ENCODE results near the gene CLCNKA. TPM values are rescaled to one million over a fixed set of nuclear protein-coding genes. Genes with fewer than 3 reads are reported as not detected.

The CLCNKA gene
- total RNA-seq, 1 donor from 2014 or later, result not detected

DNA sequence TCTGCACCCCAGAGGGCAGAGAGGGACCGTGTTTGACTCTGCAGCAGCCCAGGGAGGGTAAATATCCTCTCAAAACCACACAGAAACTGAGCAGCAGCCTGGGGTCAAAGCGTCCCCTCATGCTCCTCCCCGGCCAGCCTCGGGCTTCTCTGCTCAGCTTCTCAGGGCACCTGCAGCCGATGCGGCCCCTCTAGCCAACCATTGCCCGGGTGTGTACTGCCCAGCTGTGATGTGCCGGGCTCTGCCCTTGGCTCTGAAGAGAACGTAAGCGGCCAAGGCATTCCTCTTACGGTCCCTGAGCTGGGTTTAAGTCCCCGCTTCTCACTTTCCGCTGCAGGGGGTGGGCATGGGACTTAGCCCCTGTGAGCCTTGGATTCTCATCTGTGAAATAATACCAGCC lies 46.1 kb downstream of the CLCNKA start:
- Mint-ChIP-seq H3K4me1 (ENCODE audit: low read depth) (peaks cover 24% of the 10 kb centered on the region), H3K4me3 (ENCODE audit: low read depth) (no peak overlapping the region), H3K9me3 (no peaks in the 10 kb centered on the region), H3K36me3 (ENCODE audit: low read depth) (no peaks in the 10 kb centered on the region), H3K27ac (no peak overlapping the region), H3K27me3 (ENCODE audit: low read depth) (peaks cover 32% of the 10 kb centered on the region)
- intact Hi-C loops (cut with micrococcal nuclease), result no loop called here
- DNase-seq (ENCODE audit: low spot score), result no peak

DNA sequence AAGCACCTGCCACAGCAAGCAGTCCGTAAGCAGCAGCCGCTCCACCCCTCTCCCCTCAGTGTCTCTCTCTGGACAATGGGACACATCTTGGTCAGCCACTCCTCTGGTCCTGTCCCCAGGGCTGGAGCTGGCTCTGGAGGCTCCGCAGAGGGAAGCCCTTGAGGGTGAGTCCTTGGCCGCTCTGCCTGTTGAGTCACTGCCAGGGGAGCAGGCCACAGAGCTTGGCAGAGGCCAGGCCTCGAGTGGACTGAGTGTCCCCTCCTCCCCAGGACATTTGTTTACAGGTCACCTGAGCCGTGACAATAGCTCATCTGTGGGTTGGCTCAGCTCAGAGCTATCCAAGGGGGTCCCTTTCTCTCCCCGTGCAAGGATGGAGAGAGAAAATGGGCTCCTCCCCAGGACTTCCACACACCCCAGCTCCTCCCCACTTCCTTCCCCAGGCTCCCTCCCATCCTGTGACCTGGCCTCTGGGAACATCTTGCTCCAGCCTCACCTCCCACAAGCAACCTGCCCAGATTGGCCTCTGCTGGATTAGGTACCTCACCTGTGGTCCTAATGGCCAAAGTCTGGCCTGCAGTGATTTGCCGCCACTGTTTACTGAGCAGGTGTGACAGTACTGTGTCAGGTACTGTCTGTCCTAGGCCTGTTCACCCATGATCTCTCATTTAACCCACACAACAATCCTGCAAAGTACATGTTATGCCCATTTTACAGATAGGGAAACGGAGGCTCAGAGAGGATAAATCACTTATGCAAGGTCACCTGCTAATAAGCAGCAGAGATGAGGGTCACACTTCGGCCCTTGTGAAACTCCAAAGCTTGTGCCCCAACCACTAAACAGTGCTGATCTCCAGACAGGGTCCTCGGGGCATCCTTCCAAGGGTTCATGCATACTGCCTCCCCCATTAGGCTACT lies 46.8 kb downstream of the CLCNKA start:
- no peaks in the 10 kb centered on the region for H3K36me3 Mint-ChIP-seq (ENCODE audit: low read depth)
- intact Hi-C loops (cut with micrococcal nuclease), result no loop called here
- H3K4me3 Mint-ChIP-seq (ENCODE audit: low read depth), result no peak overlapping the region
- H3K9me3 Mint-ChIP-seq, result no peaks in the 10 kb centered on the region
- no peak for DNase-seq (ENCODE audit: low spot score)
- H3K4me1 Mint-ChIP-seq (ENCODE audit: low read depth), result peaks cover 23% of the 10 kb centered on the region
- no peak overlapping the region for H3K27ac Mint-ChIP-seq
- peaks cover 32% of the 10 kb centered on the region for H3K27me3 Mint-ChIP-seq (ENCODE audit: low read depth)

DNA sequence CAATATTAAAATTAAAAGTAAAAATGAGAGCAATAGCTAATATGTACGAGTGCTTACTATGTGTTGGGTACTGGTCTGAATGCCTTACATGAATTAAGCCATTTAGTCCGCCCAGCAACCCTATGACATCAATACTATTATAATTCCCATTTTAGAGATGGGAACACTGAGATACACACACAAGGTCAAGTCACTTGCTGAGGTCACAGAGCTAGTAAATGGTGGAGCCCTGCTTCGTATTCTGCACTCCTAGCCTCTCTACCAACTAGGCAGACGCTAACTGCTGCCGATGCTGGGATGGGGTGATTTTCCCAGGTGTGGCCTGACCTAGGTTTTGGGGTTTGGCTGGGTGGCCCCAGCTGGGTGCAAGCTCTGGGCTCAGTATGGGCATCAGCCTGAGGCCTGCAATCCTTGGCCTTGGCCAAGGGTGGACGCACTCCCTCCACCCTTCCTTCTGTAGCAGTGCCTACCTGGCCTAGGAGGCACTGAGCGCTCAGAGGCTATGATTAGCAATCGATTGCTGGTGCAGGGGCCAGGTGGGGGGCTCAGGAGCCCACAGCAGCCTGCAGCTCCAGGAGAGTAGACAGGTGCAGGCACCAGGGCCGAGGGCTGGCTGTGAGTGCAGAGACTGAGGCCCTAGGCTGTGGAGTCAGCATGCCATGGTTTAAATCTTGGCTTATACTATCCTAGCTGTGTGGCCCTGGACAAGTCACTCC lies 49.0 kb downstream of the CLCNKA start:
- H3K4me1 Mint-ChIP-seq (ENCODE audit: low read depth), result peaks cover 18% of the 10 kb centered on the region
- peaks cover 23% of the 10 kb centered on the region for H3K27me3 Mint-ChIP-seq (ENCODE audit: low read depth)
- no peaks in the 10 kb centered on the region for H3K36me3 Mint-ChIP-seq (ENCODE audit: low read depth)
- no peak overlapping the region for H3K27ac Mint-ChIP-seq
- DNase-seq (ENCODE audit: low spot score), result no peak
- intact Hi-C loops (cut with micrococcal nuclease), result no loop called here
- no peak overlapping the region for H3K4me3 Mint-ChIP-seq (ENCODE audit: low read depth)
- no peaks in the 10 kb centered on the region for H3K9me3 Mint-ChIP-seq

DNA sequence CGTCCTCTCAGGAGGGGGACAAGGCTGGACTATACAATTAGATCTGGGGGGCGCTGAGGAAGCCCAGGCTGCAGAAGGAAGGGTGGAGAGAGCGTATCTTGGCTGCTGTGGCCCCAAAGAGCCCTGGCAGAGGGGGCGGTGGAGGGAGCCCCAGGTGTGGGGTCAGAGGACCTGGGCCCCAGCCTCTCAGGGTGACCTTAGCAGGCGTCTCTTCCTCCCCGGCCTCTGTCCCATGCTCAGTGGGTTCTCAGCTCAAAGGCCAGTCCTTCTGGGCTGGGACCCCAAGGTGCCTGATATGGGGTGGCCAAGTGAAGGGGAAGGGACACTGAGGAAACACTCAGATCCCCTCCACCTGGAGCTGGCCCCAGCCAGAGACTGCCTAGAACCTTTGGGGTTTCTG lies 49.8 kb downstream of the CLCNKA start:
- Mint-ChIP-seq H3K4me1 (ENCODE audit: low read depth) (peaks cover 18% of the 10 kb centered on the region), H3K36me3 (ENCODE audit: low read depth) (no peaks in the 10 kb centered on the region), H3K9me3 (no peaks in the 10 kb centered on the region), H3K27me3 (ENCODE audit: low read depth) (peaks cover 25% of the 10 kb centered on the region), H3K27ac (no peak overlapping the region), H3K4me3 (ENCODE audit: low read depth) (no peak overlapping the region)
- no peak for DNase-seq (ENCODE audit: low spot score)
- intact Hi-C loops (cut with micrococcal nuclease), result no loop called here

DNA sequence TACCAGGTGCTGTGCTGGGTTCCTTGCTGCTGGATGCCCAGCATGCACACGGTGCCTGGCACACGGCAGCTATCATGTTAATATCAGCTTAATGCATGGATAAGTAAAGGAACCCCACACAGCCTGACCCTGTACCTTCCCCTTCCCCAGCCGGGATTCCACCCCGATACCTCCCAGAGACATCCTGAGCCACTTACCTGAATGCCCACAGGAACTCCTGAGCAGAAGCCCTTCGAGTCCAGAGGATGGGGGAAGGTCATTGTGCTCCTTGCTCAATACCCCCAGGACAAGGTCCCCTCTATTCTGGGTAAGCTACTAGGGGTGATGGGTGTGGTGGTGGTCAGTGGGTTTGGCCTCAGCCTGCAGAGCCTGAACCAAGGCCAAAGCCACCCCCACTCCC lies 50.3 kb downstream of the CLCNKA start:
- Mint-ChIP-seq H3K4me3 (ENCODE audit: low read depth) (no peak overlapping the region), H3K36me3 (ENCODE audit: low read depth) (no peaks in the 10 kb centered on the region), H3K9me3 (no peaks in the 10 kb centered on the region), H3K4me1 (ENCODE audit: low read depth) (peaks cover 18% of the 10 kb centered on the region), H3K27me3 (ENCODE audit: low read depth) (peaks cover 25% of the 10 kb centered on the region), H3K27ac (no peak overlapping the region)
- intact Hi-C loops (cut with micrococcal nuclease), result no loop called here
- no peak for DNase-seq (ENCODE audit: low spot score)

DNA sequence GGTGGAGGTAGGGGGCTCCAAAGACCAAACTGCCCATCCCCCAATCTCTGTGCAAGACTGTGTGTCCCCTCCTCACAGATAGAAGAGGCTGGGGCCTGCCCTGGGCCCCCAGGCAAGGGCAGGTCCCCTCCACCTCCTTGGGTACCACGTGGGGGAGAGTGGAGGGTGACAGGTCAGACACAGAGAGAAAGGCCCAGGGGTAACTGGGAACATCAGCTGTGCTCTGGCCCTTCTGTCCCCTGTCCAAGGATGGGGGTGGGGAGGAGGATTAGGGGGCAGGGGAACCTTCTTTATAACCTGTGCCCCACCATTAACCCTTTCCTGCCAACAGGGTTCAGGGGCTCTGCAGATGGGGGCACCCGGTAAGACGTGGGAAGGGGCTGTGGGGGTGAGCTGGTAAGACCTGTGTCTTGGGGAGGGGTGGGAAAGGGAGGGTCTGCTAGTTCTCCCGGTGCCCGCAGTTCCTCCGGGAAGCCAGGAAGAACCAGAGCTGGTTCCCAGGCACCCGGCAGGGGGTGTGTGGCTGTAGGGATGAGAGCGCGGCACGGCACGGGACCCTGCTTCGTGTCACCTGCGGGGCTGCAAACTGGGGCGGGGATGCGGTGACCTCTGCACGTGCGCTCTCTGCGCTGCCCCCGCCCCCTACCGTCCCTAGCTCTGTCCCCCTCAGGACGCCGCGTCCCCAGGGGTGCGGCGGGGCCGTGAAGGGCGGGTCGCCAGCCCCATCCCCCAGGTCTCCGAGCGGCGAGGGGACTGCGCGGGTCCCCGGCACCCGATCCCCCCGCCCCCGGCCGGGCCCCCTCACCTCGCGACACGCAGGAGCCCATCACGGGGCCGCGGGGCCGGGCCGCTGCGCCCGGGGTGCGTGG lies 51.0 kb downstream of the CLCNKA start:
- no peak for DNase-seq (ENCODE audit: low spot score)
- intact Hi-C loops (cut with micrococcal nuclease), result no loop called here
- H3K9me3 Mint-ChIP-seq, result no peaks in the 10 kb centered on the region
- H3K4me3 Mint-ChIP-seq (ENCODE audit: low read depth), result peak overlapping the region; percentile 17
- H3K27ac Mint-ChIP-seq, result no peak overlapping the region
- H3K4me1 Mint-ChIP-seq (ENCODE audit: low read depth), result peaks cover 18% of the 10 kb centered on the region
- no peaks in the 10 kb centered on the region for H3K36me3 Mint-ChIP-seq (ENCODE audit: low read depth)
- peaks cover 20% of the 10 kb centered on the region for H3K27me3 Mint-ChIP-seq (ENCODE audit: low read depth)

DNA sequence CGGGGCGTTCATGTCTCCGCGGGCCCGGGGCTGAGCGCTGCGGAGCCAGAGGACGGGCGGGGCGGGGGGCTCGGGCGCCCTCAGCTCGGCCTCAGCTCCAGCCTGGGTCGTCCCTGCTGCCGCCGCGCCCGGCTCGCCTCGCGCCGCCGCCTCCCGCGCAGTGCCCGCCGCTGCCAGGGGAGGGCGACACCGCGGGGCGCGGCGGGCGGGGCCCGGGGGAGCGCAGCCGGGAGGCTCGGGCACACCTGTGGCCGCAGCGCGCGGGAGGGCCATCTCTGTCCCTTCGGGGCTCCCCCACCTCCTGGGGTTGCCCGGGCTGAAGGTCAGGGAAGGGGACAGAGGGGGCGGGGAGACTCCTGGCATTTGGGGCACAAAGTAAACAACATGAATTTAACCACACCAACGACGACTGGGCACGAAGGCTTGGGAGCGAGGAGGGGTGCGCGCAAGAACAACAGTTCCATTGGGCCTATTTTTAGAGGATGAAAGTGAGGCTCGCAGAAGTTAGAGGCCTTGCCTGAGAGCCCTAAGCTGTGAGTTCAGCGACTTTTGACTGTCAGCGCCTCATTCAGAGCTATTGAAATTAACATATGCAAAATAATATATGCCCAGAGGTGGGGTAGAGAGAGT lies 51.8 kb downstream of the CLCNKA start, which contains the start of gene FAM131C:
Gene FAM131C (minus strand): TSS at position 162 of the 630 bp plus-strand sequence. CDS start 209 bp downstream, outside the sequence.
- peaks cover 18% of the 10 kb centered on the region for H3K4me1 Mint-ChIP-seq (ENCODE audit: low read depth)
- H3K27me3 Mint-ChIP-seq (ENCODE audit: low read depth), result peaks cover 20% of the 10 kb centered on the region
- H3K9me3 Mint-ChIP-seq, result no peaks in the 10 kb centered on the region
- no peaks in the 10 kb centered on the region for H3K36me3 Mint-ChIP-seq (ENCODE audit: low read depth)
- intact Hi-C loops (cut with micrococcal nuclease), result no loop called here
- peak; percentile 22 for DNase-seq (ENCODE audit: low spot score)
- H3K4me3 Mint-ChIP-seq (ENCODE audit: low read depth), result peak within 1 kb of the TSS; percentile 65
- H3K27ac Mint-ChIP-seq, result peak within 1 kb of the TSS; percentile 18

DNA sequence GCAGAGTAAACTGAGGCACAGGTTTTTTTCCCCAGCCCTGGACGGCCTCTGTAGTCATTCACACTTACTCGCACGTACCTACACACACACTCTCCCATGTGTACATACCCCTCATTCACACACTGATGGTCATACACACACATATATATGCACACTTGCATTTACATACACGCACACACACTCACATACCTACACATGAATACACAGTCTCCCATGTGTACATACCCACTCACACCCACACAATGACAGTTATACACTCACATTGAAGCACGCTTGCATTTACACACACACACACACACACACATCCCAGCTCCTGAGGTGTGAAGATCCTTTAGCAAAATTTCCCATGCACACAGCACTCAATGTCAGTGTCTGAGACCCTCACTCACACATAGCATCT lies 52.4 kb downstream of the CLCNKA start:
- no peak overlapping the region for H3K27ac Mint-ChIP-seq
- no peak for DNase-seq (ENCODE audit: low spot score)
- H3K4me3 Mint-ChIP-seq (ENCODE audit: low read depth), result peak overlapping the region; percentile 65
- no peaks in the 10 kb centered on the region for H3K9me3 Mint-ChIP-seq
- H3K4me1 Mint-ChIP-seq (ENCODE audit: low read depth), result peaks cover 24% of the 10 kb centered on the region
- H3K36me3 Mint-ChIP-seq (ENCODE audit: low read depth), result no peaks in the 10 kb centered on the region
- intact Hi-C loops (cut with micrococcal nuclease), result no loop called here
- H3K27me3 Mint-ChIP-seq (ENCODE audit: low read depth), result peaks cover 20% of the 10 kb centered on the region

DNA sequence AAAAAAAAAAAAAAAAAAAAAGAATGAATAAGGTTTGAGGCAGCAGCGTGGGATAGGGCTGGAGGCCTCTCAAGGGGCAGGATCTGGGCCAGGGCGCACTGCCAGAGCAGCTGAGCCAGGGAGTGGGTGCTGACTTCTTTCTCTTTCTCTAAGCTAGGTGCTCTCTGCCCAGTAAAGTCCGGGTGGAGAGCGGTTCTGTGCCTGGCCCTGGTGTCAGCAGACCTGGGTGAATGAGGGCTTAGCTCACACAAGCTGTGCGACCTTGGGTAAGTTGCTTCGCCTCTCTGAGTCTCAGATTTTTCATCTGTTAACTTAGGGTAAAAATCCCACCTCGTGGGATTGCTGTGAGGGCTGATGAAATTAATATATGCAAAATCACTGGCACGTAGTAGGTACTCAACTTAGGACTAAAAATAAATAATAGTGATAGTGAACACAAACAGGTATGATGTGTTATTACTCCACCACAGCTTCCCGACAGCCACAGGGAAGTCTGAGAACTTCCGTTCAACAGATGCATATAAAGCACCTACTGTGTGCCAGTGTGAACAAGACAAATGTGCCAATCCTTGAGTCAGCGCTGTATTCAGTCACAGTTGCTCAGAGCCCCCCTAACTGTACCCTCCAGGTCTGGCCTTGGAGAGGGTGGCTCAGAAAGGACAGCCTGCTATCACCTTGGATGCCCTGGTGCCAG lies 53.6 kb downstream of the CLCNKA start:
- Mint-ChIP-seq H3K27me3 (ENCODE audit: low read depth) (peaks cover 20% of the 10 kb centered on the region), H3K4me1 (ENCODE audit: low read depth) (peaks cover 17% of the 10 kb centered on the region), H3K36me3 (ENCODE audit: low read depth) (no peaks in the 10 kb centered on the region), H3K4me3 (ENCODE audit: low read depth) (no peak overlapping the region), H3K9me3 (no peaks in the 10 kb centered on the region), H3K27ac (no peak overlapping the region)
- intact Hi-C loops (cut with micrococcal nuclease), result no loop called here
- no peak for DNase-seq (ENCODE audit: low spot score)

DNA sequence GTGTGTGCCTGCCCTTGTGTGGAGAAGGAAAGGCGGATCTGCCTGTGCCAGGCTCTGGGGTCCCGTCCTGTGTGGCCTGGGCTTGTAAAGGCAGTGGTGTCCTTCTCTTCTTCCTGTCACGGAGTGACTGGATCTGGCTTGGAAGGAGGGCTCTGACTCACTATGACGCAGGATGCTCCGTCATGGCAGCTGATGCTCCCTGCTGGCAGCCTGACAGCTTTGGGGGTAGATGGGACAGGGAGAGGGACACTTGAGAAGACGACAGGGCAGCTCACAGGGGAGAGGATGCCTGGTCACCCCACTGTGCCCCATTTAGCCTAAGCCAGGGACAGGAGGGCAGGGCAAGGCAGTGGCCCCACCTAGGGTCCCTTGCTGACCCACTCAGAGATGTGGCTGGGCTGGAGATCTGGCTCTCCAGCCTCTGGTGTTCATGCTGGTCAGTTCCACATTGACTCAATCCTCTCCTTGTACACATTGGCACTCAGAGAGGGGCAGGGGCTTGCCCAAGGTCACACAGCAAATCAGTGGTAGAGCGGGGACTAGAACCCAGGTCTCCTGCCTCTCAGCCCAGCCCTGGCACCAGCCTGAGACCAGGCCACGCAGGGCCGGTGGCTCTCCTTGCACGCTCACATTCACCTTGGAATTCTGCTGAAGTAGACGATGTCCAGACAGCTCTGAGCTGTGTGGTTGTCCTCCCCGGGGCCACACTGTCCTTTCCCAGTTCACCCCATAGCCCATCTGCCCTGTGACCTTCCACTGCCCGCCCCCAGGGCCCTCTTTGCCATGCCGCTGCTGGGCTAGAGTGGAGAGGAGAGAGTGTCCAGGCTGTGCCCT lies 54.4 kb downstream of the CLCNKA start:
- H3K27ac Mint-ChIP-seq, result no peak overlapping the region
- no peaks in the 10 kb centered on the region for H3K36me3 Mint-ChIP-seq (ENCODE audit: low read depth)
- no peak for DNase-seq (ENCODE audit: low spot score)
- H3K27me3 Mint-ChIP-seq (ENCODE audit: low read depth), result peaks cover 20% of the 10 kb centered on the region
- H3K9me3 Mint-ChIP-seq, result no peaks in the 10 kb centered on the region
- intact Hi-C loops (cut with micrococcal nuclease), result no loop called here
- peaks cover 14% of the 10 kb centered on the region for H3K4me1 Mint-ChIP-seq (ENCODE audit: low read depth)
- no peak overlapping the region for H3K4me3 Mint-ChIP-seq (ENCODE audit: low read depth)

DNA sequence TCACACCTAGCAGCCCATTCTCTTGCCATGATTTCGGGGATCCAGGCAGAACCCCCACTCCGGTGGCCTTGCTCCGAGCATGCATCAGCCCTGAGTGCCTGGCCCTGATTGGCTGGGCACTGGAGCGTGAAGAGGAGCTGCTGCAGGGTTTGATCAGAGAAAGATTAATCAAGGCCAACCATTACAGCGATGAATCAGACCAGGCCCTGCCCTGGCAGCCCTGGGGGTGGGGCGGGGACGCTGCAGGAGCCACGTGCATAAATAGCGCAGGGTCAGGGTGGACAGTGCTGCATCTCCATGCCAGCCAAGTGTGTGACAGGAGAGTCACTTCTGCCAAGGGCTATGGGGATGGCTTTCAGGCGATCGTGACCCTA lies 55.0 kb downstream of the CLCNKA start:
- Mint-ChIP-seq H3K9me3 (no peaks in the 10 kb centered on the region), H3K27me3 (ENCODE audit: low read depth) (peaks cover 20% of the 10 kb centered on the region), H3K4me1 (ENCODE audit: low read depth) (peaks cover 14% of the 10 kb centered on the region), H3K4me3 (ENCODE audit: low read depth) (no peak overlapping the region), H3K27ac (no peak overlapping the region), H3K36me3 (ENCODE audit: low read depth) (no peaks in the 10 kb centered on the region)
- no peak for DNase-seq (ENCODE audit: low spot score)
- intact Hi-C loops (cut with micrococcal nuclease), result no loop called here

All from activated T-helper 2 cell treated with anti-CD3 and anti-CD28 coated beads, Interferon-gamma antibody, Interleukin-2, Interleukin-4, amounts not matched to agents 10 μg/mL and 5 μg/mL and 100 μg/mL, durations not matched to agents 14 hours and 24 hours and 36 hours (primary cell).